GM19328 (cell line): ENCODE results near the gene TEX19.

Source experiments
- ATAC-seq: cut with Tn5 transposase; IDR thresholded peaks from one replicate; pipeline ENCODE4 v1.9.1; 2021; ENCODE audit warnings: mild to moderate bottlenecking, moderate library complexity; ENCODE audit not compliant: unreplicated experiment

The TEX19 gene

DNA sequence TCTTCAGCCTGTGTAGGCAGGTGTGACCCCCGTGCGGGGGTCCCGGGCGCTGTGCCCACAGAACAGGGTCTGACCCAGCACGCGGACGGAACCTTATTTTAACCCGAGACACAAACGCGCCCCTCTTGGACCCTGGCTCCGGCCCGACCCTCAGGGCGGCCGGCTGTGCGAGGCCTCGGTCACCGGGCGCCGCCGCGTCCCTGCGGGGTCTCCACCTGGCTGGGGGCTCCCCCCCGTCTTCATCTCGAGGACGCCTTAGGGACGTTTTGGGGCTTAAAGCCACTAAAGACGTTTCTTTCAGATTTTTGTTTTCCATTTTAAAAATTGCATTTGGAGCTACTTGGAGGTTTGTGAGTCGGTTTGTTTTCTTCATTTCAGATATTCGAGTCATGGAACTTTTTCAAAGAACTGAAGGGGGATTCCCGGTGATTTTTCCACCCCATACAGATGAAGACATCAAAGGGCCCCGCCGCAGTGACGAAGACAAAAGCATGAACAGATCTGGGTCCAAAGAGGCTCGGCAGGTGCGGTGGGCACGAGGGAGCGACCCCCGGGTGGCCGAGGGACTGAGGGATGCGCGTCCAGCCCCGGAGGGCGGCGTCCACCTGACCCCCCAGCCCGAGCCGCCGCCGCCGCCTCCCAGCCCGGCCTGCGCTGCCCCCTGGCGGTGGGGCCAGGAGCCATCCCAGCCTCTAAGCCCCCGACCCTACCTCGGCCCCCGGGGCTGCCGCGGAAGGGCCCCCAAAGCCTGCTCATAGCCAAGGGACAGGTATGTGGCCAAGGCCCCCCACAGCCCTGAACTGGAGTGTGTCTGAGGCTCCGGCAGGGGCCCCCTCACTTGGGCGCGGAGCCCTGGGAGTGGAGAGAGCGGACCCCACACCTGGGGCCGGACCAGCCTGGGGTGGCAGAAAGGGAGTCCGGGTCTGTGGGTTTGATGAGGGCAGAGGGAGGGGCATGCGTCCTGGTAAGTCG lies 37.8 kb upstream of the TEX19 start:
- ATAC-seq, result no peak

DNA sequence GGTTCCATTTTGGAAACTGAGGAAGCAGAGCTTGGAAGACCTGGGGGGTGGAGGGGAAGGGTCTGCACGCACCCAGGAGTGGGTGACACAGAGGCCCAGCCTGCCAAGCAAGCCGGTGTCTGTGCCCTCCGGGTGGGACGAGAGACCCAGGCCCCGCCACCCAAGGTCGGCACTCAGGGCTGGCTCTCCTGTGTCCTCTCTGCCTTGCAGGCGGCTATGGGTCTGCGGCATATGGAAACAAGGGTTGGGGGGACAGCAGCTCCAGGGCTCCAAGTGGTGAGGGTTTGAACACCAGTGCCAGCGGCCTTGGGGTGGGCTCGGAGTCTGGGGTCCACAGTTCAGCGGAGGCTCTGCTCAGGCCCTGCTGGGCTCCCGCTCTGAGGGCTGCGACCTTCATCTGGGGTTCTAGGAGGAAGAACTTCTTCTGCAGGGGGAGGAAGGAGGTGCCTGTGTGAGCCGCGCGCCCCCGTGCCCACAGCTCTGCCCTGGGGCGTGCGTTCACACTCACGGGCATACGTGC lies 37.0 kb upstream of the TEX19 start:
- ATAC-seq, result no peak

GRCh38 chr17:82322526-82323453 lies 36.3 kb upstream of the TEX19 start:
- ATAC-seq, result no peak

GRCh38 chr17:82323514-82324234 lies 35.4 kb upstream of the TEX19 start:
- no peak for ATAC-seq

DNA sequence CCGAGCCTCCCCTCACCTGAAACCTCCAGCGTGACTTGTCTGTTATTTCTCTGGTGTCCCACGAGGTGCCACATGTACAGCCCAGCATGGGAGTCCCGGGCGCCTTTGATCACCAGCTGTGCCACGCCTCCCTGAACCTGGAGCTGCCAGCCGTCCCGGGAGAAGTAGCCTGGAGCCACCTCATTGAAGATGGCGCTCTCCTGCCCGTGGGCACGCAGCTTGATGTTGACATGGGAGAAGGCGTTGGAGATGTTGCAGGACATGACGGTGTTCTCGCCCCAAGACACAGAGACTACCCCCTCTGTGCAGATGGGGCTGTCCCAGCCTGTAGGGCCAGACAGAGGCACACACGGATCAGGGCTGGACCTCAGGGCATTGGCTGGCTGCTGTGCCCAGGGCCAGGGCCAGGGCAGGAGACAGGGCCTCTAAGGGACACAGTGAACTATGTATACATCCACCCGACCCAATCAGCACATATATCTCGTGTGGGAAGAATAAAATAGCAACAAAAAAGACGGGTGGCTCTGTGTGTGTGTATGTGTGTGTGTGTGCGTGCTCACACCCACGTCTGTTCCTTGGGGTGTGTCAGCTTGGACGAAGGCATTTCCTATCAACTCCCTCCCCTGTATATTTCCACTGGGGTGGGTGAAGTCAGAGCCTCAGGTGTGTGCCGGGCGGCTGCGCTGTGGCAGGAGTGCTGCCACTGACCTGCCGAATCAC lies 34.3 kb upstream of the TEX19 start:
- no peak for ATAC-seq

- ATAC-seq, result no peak
Observed at GRCh38 chr17:82325286-82326180, 33.5 kb upstream of the TEX19 start.

DNA sequence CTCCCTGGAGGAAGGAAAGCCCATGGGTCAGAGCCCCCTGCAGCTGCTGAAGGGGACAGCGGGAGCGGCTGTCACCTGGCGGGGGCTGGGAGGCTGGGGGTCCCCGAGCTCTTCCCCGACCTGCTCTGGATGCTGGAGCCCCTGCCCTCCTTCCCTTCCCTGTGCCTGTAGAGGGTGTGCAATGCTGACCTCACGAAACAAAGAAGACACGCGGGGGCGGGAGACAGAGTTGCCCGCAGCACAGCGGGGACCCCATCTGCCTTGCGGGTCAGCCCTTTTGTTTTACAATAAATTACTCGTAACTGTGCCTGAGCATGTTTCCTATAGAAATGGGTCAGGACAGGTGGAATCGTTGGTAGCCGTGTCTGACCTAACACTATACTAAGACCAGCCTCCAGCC lies 31.8 kb upstream of the TEX19 start:
- no peak for ATAC-seq

- no peak for ATAC-seq
Observed at GRCh38 chr17:82327757-82328140, 31.3 kb upstream of the TEX19 start.

GRCh38 chr17:82328141-82328993 lies 30.7 kb upstream of the TEX19 start:
- ATAC-seq, result no peak

- no peak for ATAC-seq
Observed at GRCh38 chr17:82328994-82329507, 30.0 kb upstream of the TEX19 start.

GRCh38 chr17:82329683-82330321 lies 29.2 kb upstream of the TEX19 start:
- ATAC-seq, result no peak

GRCh38 chr17:82330322-82331239 lies 28.5 kb upstream of the TEX19 start:
- ATAC-seq, result no peak

- no peak for ATAC-seq
Observed at GRCh38 chr17:82331345-82331939, 27.6 kb upstream of the TEX19 start.

DNA sequence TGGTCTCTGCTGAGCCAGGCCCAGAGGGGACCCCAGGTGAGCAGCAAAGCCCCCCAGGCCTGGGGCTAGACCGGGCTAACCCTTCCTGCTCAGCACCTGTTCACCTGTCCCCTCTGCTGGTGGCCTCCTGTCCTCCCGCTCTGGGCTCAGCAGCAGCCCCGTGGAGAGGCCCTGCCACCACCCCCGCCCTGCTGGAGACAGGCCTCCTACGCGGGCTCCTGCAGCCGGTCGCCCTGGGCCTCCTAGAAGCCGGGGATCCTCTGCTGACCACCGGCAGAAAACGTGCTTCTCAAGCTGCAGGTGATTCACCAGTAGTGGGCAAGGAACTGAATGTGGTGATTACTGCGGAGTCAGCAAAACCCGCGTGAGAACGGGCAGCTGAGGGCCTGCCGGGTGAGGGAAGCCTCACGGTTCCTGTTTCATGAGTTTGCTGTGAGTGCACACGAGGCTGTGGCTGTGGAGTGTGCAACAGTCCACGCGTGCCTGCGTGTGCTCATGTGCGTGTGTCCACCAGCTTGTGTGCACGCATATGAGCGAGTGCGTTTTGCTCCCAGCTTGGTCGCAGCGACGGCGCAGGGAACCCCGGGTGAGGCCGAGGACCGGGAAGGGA lies 26.3 kb upstream of the TEX19 start:
- no peak for ATAC-seq

- no peak for ATAC-seq
Observed at GRCh38 chr17:82333279-82334171, 25.5 kb upstream of the TEX19 start, which contains the start of gene SECTM1. Gene SECTM1 (minus strand): TSS chr17:82333766. CDS start chr17:82327240, 6,526 bp downstream.
